ENCODE data around the gene DENND4C.

Gene DENND4C

DNA sequence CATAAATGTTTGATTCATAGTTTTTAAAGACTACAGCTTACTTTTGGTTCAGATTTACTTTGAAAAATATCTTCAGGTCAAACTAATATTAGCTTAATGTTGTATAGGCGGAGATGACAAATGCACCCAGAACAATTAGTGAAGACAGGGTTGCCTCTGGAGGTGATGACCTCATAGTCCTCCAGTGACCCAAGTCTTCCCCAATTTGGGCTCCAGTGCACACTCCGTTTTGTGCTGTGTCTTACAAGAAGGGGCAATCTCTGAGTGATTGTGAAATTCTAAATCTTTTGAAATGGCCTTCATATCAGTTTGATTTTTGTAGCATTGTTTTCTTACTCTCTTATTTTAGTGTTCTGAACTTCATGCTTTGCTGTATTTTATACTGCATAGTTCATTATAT lies 57.6 kb downstream of the DENND4C start:
- no peaks in the 10 kb centered on the region for H3K9me3 Mint-ChIP-seq
- no peak for DNase-seq (ENCODE audit: low spot score in 2 of 2)
- H3K27ac Mint-ChIP-seq (ENCODE audit: low read depth) = no peak overlapping the region
- H3K4me1 Mint-ChIP-seq = peaks cover 27% of the 10 kb centered on the region
- ATAC-seq (replicated peaks; ENCODE audit: extremely low read depth, poor library complexity, severe bottlenecking) = no peak
- no peaks in the 10 kb centered on the region for H3K27me3 Mint-ChIP-seq
- H3K4me3 Mint-ChIP-seq = no peak overlapping the region
- peaks cover 36% of the 10 kb centered on the region for H3K36me3 Mint-ChIP-seq (ENCODE audit: insufficient read depth)

DNA sequence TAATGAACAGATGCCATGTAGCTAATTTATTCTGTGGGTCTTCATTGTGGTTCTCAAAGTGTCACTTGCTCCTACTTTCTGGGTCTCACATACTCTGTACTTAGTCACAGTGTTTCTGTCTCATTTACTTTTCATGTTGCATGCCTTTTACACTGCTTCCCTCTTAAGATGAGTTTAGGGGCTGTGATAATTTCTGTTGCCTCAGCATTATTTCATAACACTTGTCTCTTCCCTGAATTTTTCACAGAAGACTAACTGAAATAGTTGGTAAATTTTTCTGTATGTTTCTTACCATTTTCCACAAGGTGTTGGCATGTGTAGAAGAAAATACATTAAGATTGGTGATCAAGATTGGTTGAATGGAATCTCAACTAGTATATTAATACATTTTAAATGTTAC lies 59.6 kb downstream of the DENND4C start:
- Mint-ChIP-seq H3K36me3 (ENCODE audit: insufficient read depth) (peaks cover 47% of the 10 kb centered on the region), H3K27me3 (no peaks in the 10 kb centered on the region), H3K27ac (ENCODE audit: low read depth) (no peak overlapping the region), H3K4me1 (peaks cover 21% of the 10 kb centered on the region), H3K9me3 (no peaks in the 10 kb centered on the region), H3K4me3 (no peak overlapping the region)
- DNase-seq (ENCODE audit: low spot score in 2 of 2) (no peak), ATAC-seq (replicated peaks; ENCODE audit: extremely low read depth, poor library complexity, severe bottlenecking) (no peak)

DNA sequence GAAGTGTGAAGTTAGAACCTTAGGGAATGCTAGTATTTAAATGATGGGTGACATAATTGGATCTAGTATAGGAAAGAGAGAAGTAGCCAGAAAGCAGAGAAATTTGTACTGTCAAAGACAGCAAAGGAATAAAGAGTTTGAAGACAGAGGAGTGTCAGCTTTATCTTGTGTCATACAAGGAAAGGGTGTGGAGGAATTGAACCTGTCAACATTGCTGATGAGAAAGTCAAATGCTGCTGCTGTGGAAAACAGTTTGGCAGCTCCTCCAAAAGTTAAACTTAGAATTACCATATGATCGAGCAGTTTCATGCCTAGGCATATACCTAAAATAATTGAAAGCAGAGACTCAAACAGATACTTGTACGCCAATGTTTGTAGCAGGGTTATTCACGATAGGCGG lies 63.7 kb downstream of the DENND4C start:
- peak overlapping the region; percentile 14 for H3K27ac Mint-ChIP-seq (ENCODE audit: low read depth)

GRCh38 chr9:19298436-19299000 lies 68.0 kb downstream of the DENND4C start:
- Mint-ChIP-seq H3K27ac (ENCODE audit: low read depth) (no peak overlapping the region), H3K36me3 (ENCODE audit: insufficient read depth) (peaks cover 53% of the 10 kb centered on the region), H3K4me3 (no peak overlapping the region), H3K9me3 (no peaks in the 10 kb centered on the region), H3K27me3 (no peaks in the 10 kb centered on the region), H3K4me1 (peaks cover 17% of the 10 kb centered on the region)
- no peak for DNase-seq (ENCODE audit: low spot score in 2 of 2)
- no peak for ATAC-seq (replicated peaks; ENCODE audit: extremely low read depth, poor library complexity, severe bottlenecking)

More for the DNA sequence above, 63.7 kb downstream of the DENND4C start:
- no peak for DNase-seq (ENCODE audit: low spot score in 2 of 2)
- Mint-ChIP-seq H3K9me3 (no peaks in the 10 kb centered on the region), H3K4me1 (peaks cover 12% of the 10 kb centered on the region), H3K4me3 (no peak overlapping the region), H3K36me3 (ENCODE audit: insufficient read depth) (peaks cover 53% of the 10 kb centered on the region), H3K27me3 (no peaks in the 10 kb centered on the region)
- no peak for ATAC-seq (replicated peaks; ENCODE audit: extremely low read depth, poor library complexity, severe bottlenecking)

- no peak for ATAC-seq (replicated peaks; ENCODE audit: extremely low read depth, poor library complexity, severe bottlenecking)
- no peak for DNase-seq (ENCODE audit: low spot score in 2 of 2)
- Mint-ChIP-seq H3K27ac (ENCODE audit: low read depth) (peak overlapping the region; percentile 6), H3K36me3 (ENCODE audit: insufficient read depth) (peaks cover 59% of the 10 kb centered on the region), H3K9me3 (no peaks in the 10 kb centered on the region), H3K27me3 (no peaks in the 10 kb centered on the region), H3K4me3 (no peak overlapping the region), H3K4me1 (peaks cover 10% of the 10 kb centered on the region)
Observed at GRCh38 chr9:19303216-19303615, 72.7 kb downstream of the DENND4C start.

DNA sequence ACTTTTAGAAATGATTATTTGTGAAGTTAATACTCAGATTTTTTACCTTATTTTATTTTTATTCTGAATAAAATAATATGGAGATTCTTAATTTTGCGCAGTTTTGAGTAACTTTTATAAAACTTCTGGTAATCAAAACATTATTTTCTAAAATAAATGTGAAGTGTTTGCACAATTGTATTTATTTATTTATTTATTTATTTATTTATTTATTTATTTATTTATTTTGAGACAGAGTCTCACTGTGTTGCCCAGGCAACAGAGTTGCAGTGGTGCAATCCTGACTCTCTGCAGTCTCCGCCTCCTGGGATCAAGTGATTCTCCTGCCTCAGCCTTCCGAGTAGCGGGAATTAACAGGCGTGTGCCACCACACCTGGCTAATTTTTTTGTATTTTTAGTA lies 76.1 kb downstream of the DENND4C start:
- no peaks in the 10 kb centered on the region for H3K27me3 Mint-ChIP-seq
- H3K4me1 Mint-ChIP-seq = peaks cover 12% of the 10 kb centered on the region
- ATAC-seq (replicated peaks; ENCODE audit: extremely low read depth, poor library complexity, severe bottlenecking) (no peak), DNase-seq (ENCODE audit: low spot score in 2 of 2) (no peak)
- no peak overlapping the region for H3K4me3 Mint-ChIP-seq
- peaks cover 46% of the 10 kb centered on the region for H3K36me3 Mint-ChIP-seq (ENCODE audit: insufficient read depth)
- no peak overlapping the region for H3K27ac Mint-ChIP-seq (ENCODE audit: low read depth)
- no peaks in the 10 kb centered on the region for H3K9me3 Mint-ChIP-seq

- no peak overlapping the region for H3K27ac Mint-ChIP-seq (ENCODE audit: low read depth)
- ATAC-seq (replicated peaks; ENCODE audit: extremely low read depth, poor library complexity, severe bottlenecking) (no peak), DNase-seq (ENCODE audit: low spot score in 2 of 2) (no peak)
- H3K4me3 Mint-ChIP-seq = no peak overlapping the region
- H3K9me3 Mint-ChIP-seq = no peaks in the 10 kb centered on the region
- no peaks in the 10 kb centered on the region for H3K27me3 Mint-ChIP-seq
- H3K36me3 Mint-ChIP-seq (ENCODE audit: insufficient read depth) = peaks cover 26% of the 10 kb centered on the region
- H3K4me1 Mint-ChIP-seq = peaks cover 10% of the 10 kb centered on the region
Observed at GRCh38 chr9:19310246-19310645, 79.8 kb downstream of the DENND4C start.

DNA sequence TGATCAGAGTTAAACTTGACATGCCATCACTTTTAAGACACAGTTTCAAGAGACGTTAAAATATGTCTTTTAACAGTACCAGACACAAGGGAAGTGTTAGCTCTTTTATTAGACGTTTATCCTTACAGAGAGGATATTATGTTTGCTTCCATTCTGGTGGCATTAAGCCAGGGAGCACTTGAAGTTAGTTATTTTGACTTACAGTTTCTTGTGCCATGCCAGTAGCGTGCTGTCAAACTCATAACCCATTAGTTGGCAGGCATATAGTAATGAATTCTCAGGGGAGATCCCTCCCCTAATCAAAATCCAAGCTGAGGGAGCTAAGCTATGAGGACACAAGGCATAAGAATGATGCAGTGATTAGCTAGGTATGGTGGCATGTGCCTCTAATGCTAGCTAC lies 83.1 kb downstream of the DENND4C start:
- peaks cover 10% of the 10 kb centered on the region for H3K4me1 Mint-ChIP-seq
- H3K36me3 Mint-ChIP-seq (ENCODE audit: insufficient read depth) = peaks cover 14% of the 10 kb centered on the region
- H3K9me3 Mint-ChIP-seq = no peaks in the 10 kb centered on the region
- peak overlapping the region; percentile 6 for H3K27ac Mint-ChIP-seq (ENCODE audit: low read depth)
- H3K27me3 Mint-ChIP-seq = no peaks in the 10 kb centered on the region
- no peak for DNase-seq (ENCODE audit: low spot score in 2 of 2)
- ATAC-seq (replicated peaks; ENCODE audit: extremely low read depth, poor library complexity, severe bottlenecking) = no peak
- no peak overlapping the region for H3K4me3 Mint-ChIP-seq

- H3K27me3 Mint-ChIP-seq = no peaks in the 10 kb centered on the region
- no peaks in the 10 kb centered on the region for H3K4me1 Mint-ChIP-seq
- ATAC-seq (replicated peaks; ENCODE audit: extremely low read depth, poor library complexity, severe bottlenecking) (no peak), DNase-seq (ENCODE audit: low spot score in 2 of 2) (no peak)
- H3K27ac Mint-ChIP-seq (ENCODE audit: low read depth) = no peak overlapping the region
- peaks cover 27% of the 10 kb centered on the region for H3K36me3 Mint-ChIP-seq (ENCODE audit: insufficient read depth)
- H3K4me3 Mint-ChIP-seq = no peak overlapping the region
- H3K9me3 Mint-ChIP-seq = no peaks in the 10 kb centered on the region
Observed at GRCh38 chr9:19320495-19320894, 90.0 kb downstream of the DENND4C start.

DNA sequence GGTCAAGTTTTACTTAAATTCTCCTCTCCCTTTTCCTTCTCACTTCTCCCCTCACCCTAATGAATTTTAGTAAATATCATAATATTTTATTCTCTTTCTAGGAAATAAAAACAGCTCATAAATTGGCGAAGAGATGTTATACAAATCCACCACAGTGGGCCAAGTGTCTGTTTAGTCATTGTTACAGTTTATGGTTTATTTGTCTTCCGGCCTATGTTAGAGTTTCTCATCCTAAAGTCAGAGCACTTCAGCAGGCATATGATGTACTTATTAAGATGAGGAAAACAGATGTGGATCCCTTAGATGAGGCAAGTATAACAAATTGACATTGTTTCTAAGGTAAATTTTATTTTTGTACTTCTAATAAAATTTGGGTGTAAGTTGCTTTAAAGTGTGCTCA lies 101.4 kb downstream of the DENND4C start:
- no peaks in the 10 kb centered on the region for H3K27me3 Mint-ChIP-seq
- no peak overlapping the region for H3K4me3 Mint-ChIP-seq
- DNase-seq (ENCODE audit: low spot score in 2 of 2) (no peak), ATAC-seq (replicated peaks; ENCODE audit: extremely low read depth, poor library complexity, severe bottlenecking) (no peak)
- peaks cover 41% of the 10 kb centered on the region for H3K36me3 Mint-ChIP-seq (ENCODE audit: insufficient read depth)
- H3K4me1 Mint-ChIP-seq = no peaks in the 10 kb centered on the region
- H3K27ac Mint-ChIP-seq (ENCODE audit: low read depth) = peak overlapping the region; percentile 41
- H3K9me3 Mint-ChIP-seq = no peaks in the 10 kb centered on the region

DNA sequence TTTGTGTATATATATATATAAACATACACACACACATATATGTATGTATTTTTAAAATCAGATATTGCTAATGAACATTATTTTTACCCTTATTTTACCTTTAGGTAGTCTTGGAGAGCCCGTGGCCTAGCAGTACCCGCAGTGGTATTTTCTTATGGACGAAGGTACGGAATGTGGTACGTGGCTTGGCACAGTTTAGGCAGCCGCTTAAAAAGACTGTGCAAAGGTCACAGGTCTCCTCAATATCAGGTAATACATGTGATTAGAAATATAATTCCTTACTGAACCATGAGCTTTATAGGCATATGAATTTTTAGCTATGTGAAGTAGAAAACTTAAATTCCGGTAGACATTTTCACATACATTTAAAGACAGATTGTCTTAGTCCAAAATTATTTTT lies 105.7 kb downstream of the DENND4C start:
- ATAC-seq (replicated peaks; ENCODE audit: extremely low read depth, poor library complexity, severe bottlenecking) (no peak), DNase-seq (ENCODE audit: low spot score in 2 of 2) (no peak)
- Mint-ChIP-seq H3K36me3 (ENCODE audit: insufficient read depth) (peaks cover 46% of the 10 kb centered on the region), H3K4me1 (no peaks in the 10 kb centered on the region), H3K27me3 (no peaks in the 10 kb centered on the region), H3K27ac (ENCODE audit: low read depth) (no peak overlapping the region), H3K4me3 (no peak overlapping the region), H3K9me3 (no peaks in the 10 kb centered on the region)

DNA sequence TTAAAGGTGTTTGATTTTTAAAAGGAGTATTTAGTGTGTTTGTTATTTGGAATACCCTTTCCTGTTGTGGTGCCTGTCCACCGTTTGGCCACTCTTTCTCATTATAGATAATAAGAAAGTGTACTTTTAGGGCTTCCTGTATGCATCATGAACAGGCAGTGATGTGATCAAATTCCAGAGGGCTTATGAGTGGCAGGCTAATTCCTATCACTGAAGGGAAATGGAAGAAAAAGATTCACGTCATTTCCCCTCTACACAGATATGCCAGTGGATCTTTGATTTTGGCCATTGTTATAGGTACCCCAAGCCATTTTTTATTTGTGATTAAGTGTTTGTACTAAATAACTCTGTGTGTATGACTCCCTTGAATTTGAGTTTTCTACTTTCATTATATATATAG lies 112.5 kb downstream of the DENND4C start:
- no peak for DNase-seq (ENCODE audit: low spot score in 2 of 2)
- Mint-ChIP-seq H3K9me3 (no peaks in the 10 kb centered on the region), H3K36me3 (ENCODE audit: insufficient read depth) (peaks cover 49% of the 10 kb centered on the region), H3K4me1 (peaks cover under 1% of the 10 kb centered on the region), H3K27ac (ENCODE audit: low read depth) (no peak overlapping the region), H3K27me3 (no peaks in the 10 kb centered on the region), H3K4me3 (no peak overlapping the region)
- no peak for ATAC-seq (replicated peaks; ENCODE audit: extremely low read depth, poor library complexity, severe bottlenecking)

DNA sequence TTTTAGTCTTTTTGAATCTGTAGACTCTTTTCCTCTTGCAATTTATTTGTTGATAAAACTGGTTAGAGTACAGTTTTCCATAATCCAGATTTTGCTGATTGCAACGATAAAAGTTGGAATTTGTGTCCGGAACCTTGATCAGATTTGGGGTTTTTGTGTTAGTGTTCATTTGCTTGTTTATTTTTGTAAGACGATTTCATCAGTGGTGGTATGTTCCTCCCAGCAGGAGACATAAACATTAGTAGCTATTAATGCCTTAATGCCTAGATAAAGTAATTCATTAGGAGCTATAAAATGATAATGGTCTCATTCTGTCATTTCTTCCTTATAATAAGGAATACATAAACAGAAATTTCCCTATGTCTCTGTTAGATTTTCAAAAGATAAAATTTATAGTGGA lies 128.2 kb downstream of the DENND4C start:
- ATAC-seq (replicated peaks; ENCODE audit: extremely low read depth, poor library complexity, severe bottlenecking) (no peak), DNase-seq (ENCODE audit: low spot score in 2 of 2) (no peak)
- Mint-ChIP-seq H3K4me3 (no peak overlapping the region), H3K27me3 (no peaks in the 10 kb centered on the region), H3K4me1 (no peaks in the 10 kb centered on the region), H3K36me3 (ENCODE audit: insufficient read depth) (peaks cover 50% of the 10 kb centered on the region), H3K9me3 (no peaks in the 10 kb centered on the region), H3K27ac (ENCODE audit: low read depth) (no peak overlapping the region)

- peaks cover 38% of the 10 kb centered on the region for H3K36me3 Mint-ChIP-seq (ENCODE audit: insufficient read depth)
Observed at GRCh38 chr9:19369107-19369506, 138.6 kb downstream of the DENND4C start.

More at GRCh38 chr9:19369107-19369506, 138.6 kb downstream of the DENND4C start:
- Mint-ChIP-seq H3K4me3 (no peak overlapping the region), H3K9me3 (no peaks in the 10 kb centered on the region), H3K27me3 (no peaks in the 10 kb centered on the region), H3K27ac (ENCODE audit: low read depth) (peak overlapping the region; percentile 68), H3K4me1 (peaks cover 6% of the 10 kb centered on the region)
- no peak for ATAC-seq (replicated peaks; ENCODE audit: extremely low read depth, poor library complexity, severe bottlenecking)
- DNase-seq (ENCODE audit: low spot score in 2 of 2) = no peak

Measured in central memory CD8-positive, alpha-beta T cell (primary cell).